Immature natural killer cell (primary cell): ENCODE data around the gene LEF1. TPM values are rescaled to one million over a fixed set of nuclear protein-coding genes. Genes with fewer than 3 reads are reported as not detected.
A peak's percentile ranks its signal among the peaks of the same experiment; 100 is the strongest.

Source experiments
- DNase-seq, 3 donors: peaks; one replicate each; pipeline ENCODE4 v3.0.0; 2022; ENCODE audit warnings: mixed read lengths in 1 of 3
- H3K27ac Mint-ChIP-seq, 6 donors: one replicate each; pipeline ENCODE4 v1.8.0; 2020; ENCODE audit warnings: mixed read lengths in 6 of 6, mild to moderate bottlenecking in 5 of 6, inconsistent platforms in 4 of 6, moderate library complexity in 3 of 6
- H3K27me3 Mint-ChIP-seq, 3 donors: one replicate each; pipeline ENCODE4 v1.8.0; 2020 to 2021; ENCODE audit warnings: low read depth in 3 of 3, mild to moderate bottlenecking in 3 of 3, mixed read lengths in 3 of 3, moderate library complexity in 3 of 3, inconsistent platforms in 1 of 3
- H3K36me3 Mint-ChIP-seq, 3 donors: one replicate each; pipeline ENCODE4 v1.8.0; 2020; ENCODE audit warnings: mixed read lengths in 3 of 3, inconsistent platforms in 2 of 3, mild to moderate bottlenecking in 2 of 3
- H3K4me1 Mint-ChIP-seq, 2 donors: one replicate each; pipeline ENCODE4 v1.8.0; 2020; ENCODE audit warnings: inconsistent platforms in 2 of 2, mild to moderate bottlenecking in 2 of 2, mixed read lengths in 2 of 2, moderate library complexity in 1 of 2
- H3K4me3 Mint-ChIP-seq, 5 donors: one replicate each; pipeline ENCODE4 v1.8.0; 2020; ENCODE audit warnings: mild to moderate bottlenecking in 5 of 5, mixed read lengths in 5 of 5, inconsistent platforms in 3 of 5, moderate library complexity in 3 of 5
- H3K9me3 Mint-ChIP-seq, 6 donors: one replicate each; pipeline ENCODE4 v1.8.0; 2020; ENCODE audit warnings: mild to moderate bottlenecking in 6 of 6, mixed read lengths in 6 of 6, inconsistent platforms in 4 of 6, moderate library complexity in 3 of 6
- polyA plus RNA-seq, 3 donors: library from polyadenylated mRNA; unstranded; fragments of 300-500 nt; fragmentation: Illumina TruSeq; gene quantifications; one replicate each; pipeline ENCODE4 v1.2.3, GENCODE V29; 2021

The LEF1 gene
- 10 to 100 TPM; 16.7 to 29.7 (median 28.7) TPM for polyA plus RNA-seq

GRCh38 chr4:108168671-108169523, at the start of gene LEF1:
TSS of gene LEF1 (minus strand) at chr4:108168932. CDS start at chr4:108167767, 1,165 bp downstream.
- H3K4me3 Mint-ChIP-seq = peak within 1 kb of the TSS; percentile 89 to 95 (median 89)
- peak in 2 of 3 donors; percentile 15 to 22 for DNase-seq
- H3K36me3 Mint-ChIP-seq = no peaks in the 10 kb centered on the region
- H3K27me3 Mint-ChIP-seq = peaks cover 35 to 37% (median 35%) of the 10 kb centered on the region in 3 donors
- H3K4me1 Mint-ChIP-seq = peaks cover 54 to 73% of the 10 kb centered on the region in 2 donors
- H3K27ac Mint-ChIP-seq = no peak within 1 kb of the TSS
- H3K9me3 Mint-ChIP-seq = peaks cover 0 to 2% (median 0%) of the 10 kb centered on the region in 6 donors

GRCh38 chr4:108216510-108216909, 47.8 kb upstream of the LEF1 start:
- Mint-ChIP-seq H3K36me3 (no peaks in the 10 kb centered on the region), H3K27me3 (peaks cover 0 to 12% (median 1%) of the 10 kb centered on the region in 3 donors), H3K4me1 (no peaks in the 10 kb centered on the region)

GRCh38 chr4:108215055-108215454, 46.3 kb upstream of the LEF1 start:
- Mint-ChIP-seq H3K27me3 (peaks cover 0 to 12% (median 1%) of the 10 kb centered on the region in 3 donors), H3K4me1 (no peaks in the 10 kb centered on the region), H3K4me3 (no peak overlapping the region), H3K9me3 (no peaks in the 10 kb centered on the region), H3K36me3 (no peaks in the 10 kb centered on the region), H3K27ac (no peak overlapping the region)
- DNase-seq = no peak

More at GRCh38 chr4:108216510-108216909, 47.8 kb upstream of the LEF1 start:
- Mint-ChIP-seq H3K27ac (no peak overlapping the region), H3K4me3 (no peak overlapping the region), H3K9me3 (no peaks in the 10 kb centered on the region)
- DNase-seq = no peak

- Mint-ChIP-seq H3K27ac (no peak overlapping the region), H3K27me3 (peaks cover 0 to 6% (median 1%) of the 10 kb centered on the region in 3 donors), H3K4me3 (no peak overlapping the region), H3K9me3 (no peaks in the 10 kb centered on the region), H3K4me1 (no peaks in the 10 kb centered on the region), H3K36me3 (no peaks in the 10 kb centered on the region)
- no peak for DNase-seq
These were observed 45.0 kb upstream of the LEF1 start for GRCh38 chr4:108213723-108214122.

GRCh38 chr4:108213308-108213707, 44.6 kb upstream of the LEF1 start:
- Mint-ChIP-seq H3K9me3 (no peaks in the 10 kb centered on the region), H3K4me3 (no peak overlapping the region), H3K27me3 (peaks cover 1 to 6% (median 1%) of the 10 kb centered on the region in 3 donors), H3K36me3 (no peaks in the 10 kb centered on the region), H3K4me1 (no peaks in the 10 kb centered on the region), H3K27ac (no peak overlapping the region)
- DNase-seq = no peak

GRCh38 chr4:108210989-108211835, 42.5 kb upstream of the LEF1 start:
- H3K4me1 Mint-ChIP-seq = no peaks in the 10 kb centered on the region
- DNase-seq = no peak

GRCh38 chr4:108209489-108209888, 40.8 kb upstream of the LEF1 start:
- Mint-ChIP-seq H3K4me3 (no peak overlapping the region), H3K27ac (no peak overlapping the region), H3K36me3 (no peaks in the 10 kb centered on the region), H3K4me1 (no peaks in the 10 kb centered on the region), H3K27me3 (peaks cover 0 to 6% (median 5%) of the 10 kb centered on the region in 3 donors), H3K9me3 (peaks cover 0 to 2% (median 0%) of the 10 kb centered on the region in 6 donors)
- DNase-seq = no peak

More at GRCh38 chr4:108210989-108211835, 42.5 kb upstream of the LEF1 start:
- H3K27me3 Mint-ChIP-seq = peaks cover 0 to 4% (median 3%) of the 10 kb centered on the region in 3 donors
- no peak overlapping the region for H3K4me3 Mint-ChIP-seq
- no peaks in the 10 kb centered on the region for H3K9me3 Mint-ChIP-seq
- H3K27ac Mint-ChIP-seq = no peak overlapping the region
- H3K36me3 Mint-ChIP-seq = no peaks in the 10 kb centered on the region

GRCh38 chr4:108205859-108206258, 37.1 kb upstream of the LEF1 start:
- Mint-ChIP-seq H3K27me3 (peaks cover 0 to 10% (median 7%) of the 10 kb centered on the region in 3 donors), H3K27ac (no peak overlapping the region), H3K9me3 (peaks cover 0 to 5% (median 0%) of the 10 kb centered on the region in 6 donors), H3K4me1 (no peaks in the 10 kb centered on the region), H3K4me3 (no peak overlapping the region), H3K36me3 (no peaks in the 10 kb centered on the region)
- DNase-seq = no peak

- H3K27me3 Mint-ChIP-seq = peaks cover 0 to 10% (median 7%) of the 10 kb centered on the region in 3 donors
- no peak overlapping the region for H3K4me3 Mint-ChIP-seq
- no peak for DNase-seq
- peaks cover 0 to 5% (median 0%) of the 10 kb centered on the region in 6 donors for H3K9me3 Mint-ChIP-seq
- no peaks in the 10 kb centered on the region for H3K4me1 Mint-ChIP-seq
- H3K36me3 Mint-ChIP-seq = no peaks in the 10 kb centered on the region
- H3K27ac Mint-ChIP-seq = no peak overlapping the region
These were observed 35.8 kb upstream of the LEF1 start for GRCh38 chr4:108204518-108204917.

- Mint-ChIP-seq H3K36me3 (no peaks in the 10 kb centered on the region), H3K4me3 (no peak overlapping the region), H3K27ac (no peak overlapping the region), H3K4me1 (no peaks in the 10 kb centered on the region), H3K9me3 (peaks cover 0 to 5% (median 0%) of the 10 kb centered on the region in 6 donors), H3K27me3 (peaks cover 0 to 9% (median 7%) of the 10 kb centered on the region in 3 donors)
- DNase-seq = no peak
These were observed 34.6 kb upstream of the LEF1 start for GRCh38 chr4:108203377-108203776.

GRCh38 chr4:108201774-108202173, 33.0 kb upstream of the LEF1 start:
- H3K36me3 Mint-ChIP-seq = no peaks in the 10 kb centered on the region
- H3K4me1 Mint-ChIP-seq = no peaks in the 10 kb centered on the region
- H3K27me3 Mint-ChIP-seq = peaks cover 0 to 8% (median 7%) of the 10 kb centered on the region in 3 donors
- no peak overlapping the region for H3K4me3 Mint-ChIP-seq
- no peak overlapping the region for H3K27ac Mint-ChIP-seq
- H3K9me3 Mint-ChIP-seq = peaks cover 0 to 5% (median 0%) of the 10 kb centered on the region in 6 donors
- DNase-seq = no peak

GRCh38 chr4:108199881-108200280, 31.1 kb upstream of the LEF1 start:
- no peak overlapping the region for H3K27ac Mint-ChIP-seq
- no peak overlapping the region for H3K4me3 Mint-ChIP-seq
- DNase-seq = no peak
- H3K9me3 Mint-ChIP-seq = peaks cover 0 to 5% (median 0%) of the 10 kb centered on the region in 6 donors
- H3K36me3 Mint-ChIP-seq = no peaks in the 10 kb centered on the region
- no peaks in the 10 kb centered on the region for H3K4me1 Mint-ChIP-seq
- H3K27me3 Mint-ChIP-seq = peaks cover 0 to 7% (median 2%) of the 10 kb centered on the region in 3 donors

GRCh38 chr4:108193886-108194672, 25.3 kb upstream of the LEF1 start:
- no peaks in the 10 kb centered on the region for H3K4me1 Mint-ChIP-seq
- no peak for DNase-seq
- H3K27me3 Mint-ChIP-seq = peaks cover 0 to 12% (median 1%) of the 10 kb centered on the region in 3 donors
- no peaks in the 10 kb centered on the region for H3K9me3 Mint-ChIP-seq
- H3K36me3 Mint-ChIP-seq = no peaks in the 10 kb centered on the region
- no peak overlapping the region for H3K27ac Mint-ChIP-seq
- H3K4me3 Mint-ChIP-seq = no peak overlapping the region
